Heart right ventricle (tissue), 16 donors: ENCODE measurements around the gene LTBP1. TPM values are rescaled to one million over a fixed set of nuclear protein-coding genes. Genes with fewer than 3 reads are reported as not detected.

Experiments
- ATAC-seq, 8 donors: fragments of 200-7000 bp; cut with Tn5 transposase; one replicate each; pipeline ENCODE4 v1.9.1; 2020; ENCODE audit warnings: mild to moderate bottlenecking in 8 of 8, moderate library complexity in 8 of 8, moderate number of reproducible peaks in 1 of 8
- DNase-seq, 2 donors: peaks; one replicate each; pipeline ENCODE4 v3.0.0-alpha.2; 2020
- H3K27ac ChIP-seq, 10 donors: fragments of 200-600 bp; sonication (generic) in 2 of 10; one replicate each; pipeline versions ENCODE4 v1.5.0 to v1.8.0; 2020 to 2022; ENCODE audit warnings: mild to moderate bottlenecking in 3 of 10
- H3K27me3 ChIP-seq, 7 donors: fragments of 200-600 bp; one replicate each; pipeline ENCODE4 v1.8.0; 2021 to 2022; ENCODE audit warnings: mild to moderate bottlenecking in 2 of 7
- H3K36me3 ChIP-seq, 9 donors: fragments of 200-600 bp; sonication (generic) in 1 of 9; one replicate each; pipeline versions ENCODE4 v1.5.0 to v1.8.0; 2020 to 2022; ENCODE audit warnings: mild to moderate bottlenecking in 2 of 9
- H3K4me1 ChIP-seq, 9 donors: fragments of 200-600 bp; sonication (generic) in 1 of 9; one replicate each; pipeline versions ENCODE4 v1.5.0 to v1.8.0; 2020 to 2022; ENCODE audit warnings: mild to moderate bottlenecking in 4 of 9
- H3K4me3 ChIP-seq, 10 donors: fragments of 200-600 bp; sonication (generic) in 2 of 10; one replicate each; pipeline versions ENCODE4 v1.5.0 to v1.8.0; 2020 to 2022; ENCODE audit warnings: mild to moderate bottlenecking in 7 of 10, moderate library complexity in 2 of 10
- H3K9me3 ChIP-seq, 11 donors: fragments of 200-600 bp in 10 of 11; sonication (generic) in 2 of 11; one replicate each; pipeline versions ENCODE4 v1.5.0 to v1.8.0; 2013 to 2022; ENCODE audit warnings: mild to moderate bottlenecking in 2 of 11, control low read depth in 1 of 11, moderate library complexity in 1 of 11
- WGBS, 2 donors: extraction: QIAGEN DNeasy Blood & Tissue Kit; methylation state at CpG; one replicate each; pipeline ENCODE4 v1.1.7; 2013; ENCODE audit warnings: inconsistent platforms in 1 of 2; 5-methylcytosine and 5-hydroxymethylcytosine counted together
- intact Hi-C, 10 donors: fragments of 100-400 bp; cut with DNase I; formaldehyde crosslinking; loops; one replicate each; pipeline versions ENCODE4 v1.11.1 to v1.14.2; 2022
- polyA plus RNA-seq, 2 donors: library from polyadenylated mRNA; stranded (reverse); fragments of 200-250 nt; gene quantifications; one replicate each; pipeline ENCODE4 v1.2.3, GENCODE V29; 2013
- total RNA-seq, 10 donors: library from RNA; stranded (reverse); fragmentation: NEBNext Ultra II Directional in 3 of 10; extraction: Animal tissue kit (Norgen Biotek cat#: 25700) in 3 of 10; gene quantifications; one replicate each; pipeline versions ENCODE4 v1.2.1 to v1.2.4, GENCODE V29; 2021 to 2023
- TF ChIP-seq, protein P1 (sequence below), 9 donors: fragments of 200-600 bp; sonication (generic) in 2 of 9; IDR thresholded peaks; one replicate each; pipeline versions ENCODE4 v1.5.0 to v1.8.0; 2021 to 2022; ENCODE audit warnings: antibody characterized with exemption in 9 of 9, mild to moderate bottlenecking in 5 of 9, moderate library complexity in 1 of 9
- donor health status: Arrhythmogenic right ventricular cardiomyopathy.
- donor health status: ischemic (EF 13 %, LVEDD 7.1; RV severe dilation, severe dysfunction).
- donor health status: healthy with polysubstance abuse.
- donor health status: DM: no; HTN: yes; CAD: no.
- donor health status: DM: no; HTN: no; CAD: no.
- donor health status: ischemic (EF 25% LVEDD 6.9; RV normal size, moderate dysfunction).
- donor health status: ischemic (EF 25% LVEDD 5.7; RV mildly dilated, moderate dysfunction).
- donor health status: healthy.
- donor health status: DM: yes; HTN: yes; CAD: no.
- donor health status: Ischemic cardiomyopathy.
- donor health status: ischemic (EF 35%, LVEDD 5.7; RV mildly dilated, moderate dysfunction).
- donor health status: nonischemic (EF 11% LVEDD 7.7; RV severe dilation, severe dysfunction).
- donor health status: DM: yes; HTN: yes; CAD: no.
- donor health status: PGD.
- donor health status: ischemic (EF 29% LVEDD 5.4; RV normal size, mild dysfunction).
- donor health status: nonischemic (EF 23%, LVEDD 6.1; RV moderate dilation, normal function).

LTBP1 gene
- total and polyA plus RNA-seq, 12 donors, result 22.4 to 164 (median 84.3) TPM

DNA sequence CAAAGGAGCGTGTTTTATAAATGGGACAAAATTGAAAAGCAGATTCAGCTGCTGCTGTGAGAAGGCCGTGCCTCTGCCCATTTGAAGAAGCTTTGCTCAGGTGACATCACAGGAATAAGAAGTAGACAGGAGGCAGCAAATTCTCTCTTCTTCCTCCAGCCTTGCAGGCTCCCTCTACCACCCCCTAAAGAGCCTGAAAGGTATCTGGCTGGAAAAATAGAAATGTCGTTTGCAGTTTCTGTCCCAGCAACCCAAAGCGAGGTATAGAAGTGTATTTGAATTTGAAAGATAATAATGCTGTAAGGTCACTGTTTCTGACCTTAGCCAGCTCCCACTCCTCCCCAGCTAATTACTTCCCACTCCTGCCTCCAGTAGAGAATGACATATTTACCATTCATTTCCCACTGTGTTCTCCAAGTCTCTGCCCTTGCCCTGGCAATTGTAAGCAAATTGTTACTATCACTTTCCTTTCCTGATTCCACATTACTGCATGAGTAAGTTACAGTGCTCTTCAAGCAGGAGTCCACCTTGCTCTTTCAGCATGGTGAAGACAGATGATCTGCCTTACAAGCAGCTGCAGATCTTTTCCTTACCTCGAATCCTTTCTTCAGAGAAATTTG is 472.9 kb downstream of the LTBP1 start:
- Histone ChIP-seq H3K4me3 (no peak overlapping the region), H3K27me3 (no peaks in the 10 kb centered on the region), H3K36me3 (no peaks in the 10 kb centered on the region), H3K9me3 (no peaks in the 10 kb centered on the region), H3K4me1 (peaks cover 0 to 24% (median 0%) of the 10 kb centered on the region in 9 donors), H3K27ac (peak overlapping the region in 3 of 10 donors; percentile 9 to 36 (median 31))
- 61 to 69% methylated on average over 5 of the region's 5 CpGs for WGBS, 2 donors
- intact Hi-C loops, result loop anchor here in 4 of 10 donors (10.0 kb wide), 1 partner anchor 165 kb away; no protein-coding TSS in a partner anchor
- DNase-seq, result no peak
- TF ChIP-seq, protein P1, sequence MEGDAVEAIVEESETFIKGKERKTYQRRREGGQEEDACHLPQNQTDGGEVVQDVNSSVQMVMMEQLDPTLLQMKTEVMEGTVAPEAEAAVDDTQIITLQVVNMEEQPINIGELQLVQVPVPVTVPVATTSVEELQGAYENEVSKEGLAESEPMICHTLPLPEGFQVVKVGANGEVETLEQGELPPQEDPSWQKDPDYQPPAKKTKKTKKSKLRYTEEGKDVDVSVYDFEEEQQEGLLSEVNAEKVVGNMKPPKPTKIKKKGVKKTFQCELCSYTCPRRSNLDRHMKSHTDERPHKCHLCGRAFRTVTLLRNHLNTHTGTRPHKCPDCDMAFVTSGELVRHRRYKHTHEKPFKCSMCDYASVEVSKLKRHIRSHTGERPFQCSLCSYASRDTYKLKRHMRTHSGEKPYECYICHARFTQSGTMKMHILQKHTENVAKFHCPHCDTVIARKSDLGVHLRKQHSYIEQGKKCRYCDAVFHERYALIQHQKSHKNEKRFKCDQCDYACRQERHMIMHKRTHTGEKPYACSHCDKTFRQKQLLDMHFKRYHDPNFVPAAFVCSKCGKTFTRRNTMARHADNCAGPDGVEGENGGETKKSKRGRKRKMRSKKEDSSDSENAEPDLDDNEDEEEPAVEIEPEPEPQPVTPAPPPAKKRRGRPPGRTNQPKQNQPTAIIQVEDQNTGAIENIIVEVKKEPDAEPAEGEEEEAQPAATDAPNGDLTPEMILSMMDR (IDR thresholded peaks at IDR 0.05), result peak in 1 of 9 donors; percentile 16
- no peak for ATAC-seq

GRCh38 chr2:33420726-33421125 is 474.0 kb downstream of the LTBP1 start:
- H3K27me3 ChIP-seq, result no peaks in the 10 kb centered on the region
- peaks cover 0 to 24% (median 0%) of the 10 kb centered on the region in 9 donors for H3K4me1 ChIP-seq
- 77 to 89% methylated on average over 4 of the region's 4 CpGs for WGBS, 2 donors
- no peaks in the 10 kb centered on the region for H3K9me3 ChIP-seq
- no peak overlapping the region for H3K4me3 ChIP-seq
- ATAC-seq (no peak), DNase-seq (no peak)
- H3K36me3 ChIP-seq, result no peaks in the 10 kb centered on the region
- TF ChIP-seq, protein P1 (IDR thresholded peaks at IDR 0.05), result no peak
- intact Hi-C loops, result no loop called here
- peak overlapping the region in 2 of 10 donors; percentile 31 to 36 for H3K27ac ChIP-seq

- Histone ChIP-seq H3K27me3 (no peaks in the 10 kb centered on the region), H3K4me3 (no peak overlapping the region), H3K36me3 (no peaks in the 10 kb centered on the region), H3K4me1 (peaks cover 0 to 25% (median 3%) of the 10 kb centered on the region in 9 donors), H3K27ac (no peak overlapping the region), H3K9me3 (no peaks in the 10 kb centered on the region)
- intact Hi-C loops, result no loop called here
- DNase-seq (no peak), ATAC-seq (no peak)
- TF ChIP-seq, protein P1 (IDR thresholded peaks at IDR 0.05), result no peak
- WGBS, 2 donors, result 84% methylated on average over 2 of the region's 2 CpGs
Measured at GRCh38 chr2:33421820-33422219, 475.1 kb downstream of the LTBP1 start.

DNA sequence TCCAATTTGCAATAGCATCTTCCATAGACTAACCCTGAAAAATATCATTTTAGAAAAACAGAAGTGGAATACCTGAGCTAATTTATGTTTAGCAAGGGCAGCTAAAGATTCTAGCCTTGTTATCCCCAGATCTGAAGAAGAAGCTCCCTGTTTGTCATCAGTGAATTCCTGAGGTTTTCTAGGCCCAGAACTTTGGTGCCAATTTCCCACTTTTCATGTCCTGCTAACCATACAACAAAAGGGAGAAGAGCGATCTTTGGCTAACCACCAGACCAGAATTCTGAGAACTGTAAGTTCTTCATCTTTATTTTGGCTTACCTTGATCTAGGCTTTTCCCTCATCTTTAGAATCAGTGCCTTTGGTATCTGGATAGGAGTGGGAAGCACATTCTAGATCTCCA is 478.4 kb downstream of the LTBP1 start:
- Histone ChIP-seq H3K27me3 (no peaks in the 10 kb centered on the region), H3K9me3 (no peaks in the 10 kb centered on the region), H3K4me1 (peaks cover 0 to 13% (median 0%) of the 10 kb centered on the region in 9 donors), H3K27ac (no peak overlapping the region), H3K36me3 (no peaks in the 10 kb centered on the region), H3K4me3 (no peak overlapping the region)
- DNase-seq, result no peak
- ATAC-seq, result no peak
- intact Hi-C loops, result no loop called here
- TF ChIP-seq, protein P1 (IDR thresholded peaks at IDR 0.05), result no peak
- WGBS, 2 donors, result 94 to 100% methylated on average over 1 of the region's 1 CpG
